SK-N-DZ (cell line): ENCODE measurements around the gene OR56A4.
"Not testable (repeated sequence)": the region's sequence is repeated elsewhere in the genome, so short reads cannot be mapped to it uniquely, and the experiment has no call there.

Experiments used
- DNase-seq: peaks from one replicate; pipeline ENCODE4 v3.0.0-alpha.2; 2015; ENCODE audit warnings: low spot score
- small RNA-seq, 2 experiments: library from RNA; depleted of rRNA; stranded (forward); fragments of <200 nt; gene quantifications; one replicate each; pipeline ENCODE3, GENCODE V24; 2014

Gene OR56A4

GRCh38 chr11:5960704-5961320, 45.9 kb downstream of the OR56A4 start:
- DNase-seq = not testable (repeated sequence)

DNA sequence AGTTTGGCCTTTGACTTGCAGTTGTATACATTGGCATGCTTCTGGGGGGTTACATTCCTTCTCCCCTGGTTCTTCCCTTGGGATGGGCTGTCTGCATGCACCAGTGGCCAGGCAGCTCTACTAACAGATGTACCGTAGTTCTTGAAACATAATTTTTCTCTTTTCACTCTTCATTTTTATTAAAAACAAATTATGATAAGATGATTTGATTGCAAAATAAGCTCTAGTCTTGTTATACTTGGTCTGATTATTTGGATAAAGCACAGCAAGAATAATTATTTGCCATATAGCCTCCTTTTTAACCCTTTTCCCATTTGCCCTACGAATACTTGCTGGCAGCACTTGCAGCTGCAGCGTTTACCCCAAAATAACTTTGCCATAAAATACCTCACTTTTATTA, 51.2 kb downstream of the OR56A4 start:
- DNase-seq = no peak

Small RNA genes lying within 50 kb of the gene (small RNA-seq; reads per million reads assigned to genes)
- 0 reads per million in 2 experiments for gene RNA5SP329
